Subcutaneous abdominal adipose tissue (tissue), 5 donors: Measurements from ENCODE around the gene CEP83.
"Not testable (repeated sequence)": the region's sequence is repeated elsewhere in the genome, so short reads cannot be mapped to it uniquely, and the experiment has no call there.

Experiments
- H3K27ac ChIP-seq: one replicate; pipeline ENCODE4 v1.7.0; 2013; ENCODE audit warnings: low read depth, mild to moderate bottlenecking, inconsistent platforms, low read length, moderate library complexity
- H3K27me3 ChIP-seq, 5 donors: one replicate each; pipeline ENCODE4 v1.7.0; 2013; ENCODE audit warnings: low read length in 5 of 5, inconsistent platforms in 1 of 5; ENCODE audit not compliant: control insufficient read depth in 5 of 5, insufficient read depth in 4 of 5
- H3K36me3 ChIP-seq, 5 donors: one replicate each; pipeline ENCODE4 v1.7.0; 2013; ENCODE audit warnings: low read length in 5 of 5; ENCODE audit not compliant: control insufficient read depth in 5 of 5, insufficient read depth in 5 of 5
- H3K4me1 ChIP-seq, 5 donors: one replicate each; pipeline ENCODE4 v1.7.0; 2013; ENCODE audit warnings: low read length in 5 of 5, mild to moderate bottlenecking in 3 of 5, moderate library complexity in 1 of 5; ENCODE audit not compliant: control insufficient read depth in 5 of 5, insufficient read depth in 5 of 5
- H3K4me3 ChIP-seq, 5 donors: one replicate each; pipeline ENCODE4 v1.7.0; 2013; ENCODE audit warnings: low read length in 5 of 5, low read depth in 1 of 5
- H3K9ac ChIP-seq, 5 donors: one replicate each; pipeline ENCODE4 v1.7.0; 2013; ENCODE audit warnings: low read length in 5 of 5, mild to moderate bottlenecking in 4 of 5, moderate library complexity in 3 of 5
- H3K9me3 ChIP-seq, 5 donors: one replicate each; pipeline ENCODE4 v1.7.0; 2013; ENCODE audit warnings: low read length in 5 of 5; ENCODE audit not compliant: control insufficient read depth in 5 of 5
- donor health status: healthy.
- donor health status: healthy.
- donor health status: healthy.
- donor health status: healthy.
- donor health status: healthy.

The CEP83 gene

GRCh38 chr12:94435511-94435927 is 24.1 kb downstream of the CEP83 start:
- Histone ChIP-seq H3K4me1 (peaks cover 0 to 5% (median 0%) of the 10 kb centered on the region in 5 donors), H3K9me3 (peaks cover 0 to 12% (median 3%) of the 10 kb centered on the region in 5 donors), H3K9ac (no peak overlapping the region), H3K36me3 (no peaks in the 10 kb centered on the region), H3K27ac (no peak overlapping the region), H3K4me3 (no peak overlapping the region), H3K27me3 (no peaks in the 10 kb centered on the region)

GRCh38 chr12:94434171-94434570 is 25.5 kb downstream of the CEP83 start:
- no peak overlapping the region for H3K9ac ChIP-seq
- no peak overlapping the region for H3K27ac ChIP-seq
- no peak overlapping the region for H3K4me3 ChIP-seq
- no peaks in the 10 kb centered on the region for H3K27me3 ChIP-seq
- peaks cover 0 to 5% (median 0%) of the 10 kb centered on the region in 5 donors for H3K4me1 ChIP-seq
- no peaks in the 10 kb centered on the region for H3K36me3 ChIP-seq
- H3K9me3 ChIP-seq: peaks cover 0 to 14% (median 11%) of the 10 kb centered on the region in 5 donors

- Histone ChIP-seq H3K4me3 (no peak overlapping the region), H3K4me1 (peaks cover 0 to 5% (median 0%) of the 10 kb centered on the region in 5 donors), H3K27ac (no peak overlapping the region), H3K9ac (no peak overlapping the region), H3K36me3 (no peaks in the 10 kb centered on the region), H3K9me3 (peaks cover 0 to 14% (median 11%) of the 10 kb centered on the region in 5 donors), H3K27me3 (no peaks in the 10 kb centered on the region)
Observed at GRCh38 chr12:94433744-94434143, 25.9 kb downstream of the CEP83 start.

- H3K36me3 ChIP-seq: no peaks in the 10 kb centered on the region
- H3K9ac ChIP-seq: no peak overlapping the region
- H3K4me3 ChIP-seq: no peak overlapping the region
- no peak overlapping the region for H3K27ac ChIP-seq
- H3K27me3 ChIP-seq: no peaks in the 10 kb centered on the region
- H3K9me3 ChIP-seq: peaks cover 0 to 14% (median 11%) of the 10 kb centered on the region in 5 donors
- peaks cover 0 to 11% (median 9%) of the 10 kb centered on the region in 5 donors for H3K4me1 ChIP-seq
Observed at GRCh38 chr12:94430304-94430703, 29.4 kb downstream of the CEP83 start.

- H3K9ac ChIP-seq: no peak overlapping the region
- H3K9me3 ChIP-seq: peaks cover 0 to 14% (median 11%) of the 10 kb centered on the region in 5 donors
- H3K27me3 ChIP-seq: no peaks in the 10 kb centered on the region
- H3K4me3 ChIP-seq: peak overlapping the region in 1 of 5 donors; percentile 19
- H3K27ac ChIP-seq: no peak overlapping the region
- no peaks in the 10 kb centered on the region for H3K36me3 ChIP-seq
- peaks cover 0 to 11% (median 9%) of the 10 kb centered on the region in 5 donors for H3K4me1 ChIP-seq
Observed at GRCh38 chr12:94429633-94430032, 30.0 kb downstream of the CEP83 start.

- H3K4me1 ChIP-seq: peaks cover 0 to 11% (median 9%) of the 10 kb centered on the region in 5 donors
- no peak overlapping the region for H3K4me3 ChIP-seq
- H3K9ac ChIP-seq: no peak overlapping the region
- no peaks in the 10 kb centered on the region for H3K27me3 ChIP-seq
- peaks cover 0 to 14% (median 11%) of the 10 kb centered on the region in 5 donors for H3K9me3 ChIP-seq
- no peaks in the 10 kb centered on the region for H3K36me3 ChIP-seq
- H3K27ac ChIP-seq: no peak overlapping the region
Observed at GRCh38 chr12:94429191-94429590, 30.5 kb downstream of the CEP83 start.

GRCh38 chr12:94427501-94428381 is 31.9 kb downstream of the CEP83 start:
- H3K4me3 ChIP-seq: no peak overlapping the region
- H3K27ac ChIP-seq: no peak overlapping the region
- no peak overlapping the region for H3K9ac ChIP-seq
- peaks cover 0 to 18% (median 11%) of the 10 kb centered on the region in 5 donors for H3K9me3 ChIP-seq
- H3K36me3 ChIP-seq: peaks cover 0 to 2% (median 0%) of the 10 kb centered on the region in 5 donors
- H3K27me3 ChIP-seq: no peaks in the 10 kb centered on the region
- H3K4me1 ChIP-seq: peaks cover 0 to 11% (median 9%) of the 10 kb centered on the region in 5 donors

- H3K27me3 ChIP-seq: no peaks in the 10 kb centered on the region
- peaks cover 0 to 5% (median 0%) of the 10 kb centered on the region in 5 donors for H3K36me3 ChIP-seq
- H3K4me3 ChIP-seq: no peak overlapping the region
- H3K9me3 ChIP-seq: peaks cover 7 to 28% (median 24%) of the 10 kb centered on the region in 5 donors
- H3K9ac ChIP-seq: no peak overlapping the region
- peaks cover 0 to 11% (median 9%) of the 10 kb centered on the region in 5 donors for H3K4me1 ChIP-seq
- H3K27ac ChIP-seq: no peak overlapping the region
Observed at GRCh38 chr12:94426049-94426448, 33.6 kb downstream of the CEP83 start.

GRCh38 chr12:94424830-94425229 is 34.8 kb downstream of the CEP83 start:
- not testable (repeated sequence) for H3K27ac ChIP-seq, H3K36me3 ChIP-seq, H3K9ac ChIP-seq, H3K27me3 ChIP-seq
- peaks cover 0 to 11% (median 9%) of the 10 kb centered on the region in 5 donors for H3K4me1 ChIP-seq
- peak overlapping the region in 2 of 5 donors; percentile 19 to 39 for H3K4me3 ChIP-seq
- H3K9me3 ChIP-seq: peaks cover 7 to 22% (median 18%) of the 10 kb centered on the region in 5 donors
